ENCODE data around the gene FOXP1. TPM values are rescaled to one million over a fixed set of nuclear protein-coding genes. Genes with fewer than 3 reads are reported as not detected.
A peak's percentile ranks its signal among the peaks of the same experiment; 100 is the strongest.
"Not testable (repeated sequence)": the region's sequence is repeated elsewhere in the genome, so short reads cannot be mapped to it uniquely, and the experiment has no call there.

Gene FOXP1
- total and polyA plus RNA-seq, 2 of the 13 experiments (the other 11 are each of a cell fraction or from before 2014, with no cell fraction given), result 40.4 to 59.0 TPM

- WGBS (ENCODE audit: low lambda C conversion rate), result 98% methylated on average over 7 of the region's 7 CpGs
- H3K4me2 ChIP-seq (ENCODE audit: low read depth, low read length); H3K79me2 ChIP-seq (ENCODE audit: insufficient read depth, low read length); H3K27me3 ChIP-seq (ENCODE audit: control insufficient read depth in 1 of 2, insufficient read depth in 2 of 2, low read length in 2 of 2); H3K9me3 ChIP-seq (ENCODE audit: low read length); H3K27ac ChIP-seq (ENCODE audit: extremely low read length, insufficient read depth, low read length); intact Hi-C loops (cut with micrococcal nuclease; ENCODE audit: unreplicated experiment); BruUV-seq (replicated peaks); ATAC-seq; H3K9ac ChIP-seq (ENCODE audit: insufficient read depth, low read depth, low read length); FAIRE-seq; in situ Hi-C loops (cut with HindIII; ENCODE audit: extremely low pct_ligation_motif_present, low pct_unique_long_range_greater_than_20kb); POLR2A ChIA-PET; H3K4me1 ChIP-seq (ENCODE audit: insufficient read depth, low read length); DNase-seq (ENCODE audit: low spot score); CTCF ChIA-PET (ENCODE audit: low intra/inter-chr PET ratio, low total read pairs); H4K20me1 ChIP-seq (ENCODE audit: insufficient read depth, low read length); H3K4me3 ChIP-seq (replicated peaks in 1 of 3; ENCODE audit: insufficient read depth in 1 of 3, low read depth in 2 of 3, low read length in 3 of 3); H2AFZ ChIP-seq (ENCODE audit: low read length): not testable (repeated sequence)
- H3K36me3 ChIP-seq (replicated peaks in 1 of 2; ENCODE audit: control insufficient read depth in 1 of 2, insufficient read depth in 2 of 2, low read length in 2 of 2), result peaks cover 0 to 11% of the 10 kb centered on the region in 2 experiments; a peak in 3 of 5 replicates
- TF ChIP-seq HNRNPK (IDR thresholded peaks at IDR 0.05; ENCODE audit: low read depth, low read length, poor library complexity, severe bottlenecking), result peak; percentile 92
Observed at GRCh38 chr3:71435836-71436235, 147.7 kb downstream of the FOXP1 start.

GRCh38 chr3:71433631-71434030 is 149.9 kb downstream of the FOXP1 start:
- Histone ChIP-seq H3K27ac (ENCODE audit: extremely low read length, insufficient read depth, low read length) (no peak overlapping the region), H3K4me1 (ENCODE audit: insufficient read depth, low read length) (no peaks in the 10 kb centered on the region), H3K9me3 (ENCODE audit: low read length) (no peaks in the 10 kb centered on the region), H3K27me3 (ENCODE audit: control insufficient read depth in 1 of 2, insufficient read depth in 2 of 2, low read length in 2 of 2) (no peaks in the 10 kb centered on the region), H3K79me2 (ENCODE audit: insufficient read depth, low read length) (peaks cover 8% of the 10 kb centered on the region), H4K20me1 (ENCODE audit: insufficient read depth, low read length) (no peaks in the 10 kb centered on the region; the same call in 1 of the 2 replicates), H3K36me3 (replicated peaks in 1 of 2; ENCODE audit: control insufficient read depth in 1 of 2, insufficient read depth in 2 of 2, low read length in 2 of 2) (peaks cover 0 to 11% of the 10 kb centered on the region in 2 experiments; a peak in 4 of 5 replicates), H2AFZ (ENCODE audit: low read length) (no peak overlapping the region), H3K9ac (ENCODE audit: insufficient read depth, low read depth, low read length) (no peak overlapping the region), H3K4me3 (replicated peaks in 1 of 3; ENCODE audit: insufficient read depth in 1 of 3, low read depth in 2 of 3, low read length in 3 of 3) (no peak overlapping the region), H3K4me2 (ENCODE audit: low read depth, low read length) (no peak overlapping the region)
- BruUV-seq (replicated peaks), result no TSS peak
- intact Hi-C loops (cut with micrococcal nuclease; ENCODE audit: unreplicated experiment) (no loop called here), in situ Hi-C loops (cut with HindIII; ENCODE audit: extremely low pct_ligation_motif_present, low pct_unique_long_range_greater_than_20kb) (no loop called here)
- ATAC-seq, result no peak
- ChIA-PET POLR2A (no interaction called here), CTCF (ENCODE audit: low intra/inter-chr PET ratio, low total read pairs) (no interaction called here)
- no peak for TF ChIP-seq ZFP82 (CRISPR knock-in tag; IDR thresholded peaks at IDR 0.05; ENCODE audit: borderline replicate concordance)
- no peak for TF ChIP-seq PBX2 (CRISPR knock-in tag; IDR thresholded peaks at IDR 0.05)
- no peak for TF ChIP-seq HNRNPLL (IDR thresholded peaks at IDR 0.05; ENCODE audit: low read depth, low read length, poor library complexity, severe bottlenecking)
- TF ChIP-seq HMGXB3 (CRISPR knock-in tag; IDR thresholded peaks at IDR 0.05; ENCODE audit: borderline replicate concordance), result no peak
- no peak for TF ChIP-seq THYN1 (CRISPR knock-in tag; IDR thresholded peaks at IDR 0.05; ENCODE audit: borderline replicate concordance, low read depth)
- 89% methylated on average over 8 of the region's 9 CpGs for whole genome bisulfite sequencing (ENCODE audit: low lambda C conversion rate)
- no peak for FAIRE-seq
- DNase-seq (ENCODE audit: low spot score), result no peak
